ENCODE measurements around the gene VAMP1.

The VAMP1 gene

DNA sequence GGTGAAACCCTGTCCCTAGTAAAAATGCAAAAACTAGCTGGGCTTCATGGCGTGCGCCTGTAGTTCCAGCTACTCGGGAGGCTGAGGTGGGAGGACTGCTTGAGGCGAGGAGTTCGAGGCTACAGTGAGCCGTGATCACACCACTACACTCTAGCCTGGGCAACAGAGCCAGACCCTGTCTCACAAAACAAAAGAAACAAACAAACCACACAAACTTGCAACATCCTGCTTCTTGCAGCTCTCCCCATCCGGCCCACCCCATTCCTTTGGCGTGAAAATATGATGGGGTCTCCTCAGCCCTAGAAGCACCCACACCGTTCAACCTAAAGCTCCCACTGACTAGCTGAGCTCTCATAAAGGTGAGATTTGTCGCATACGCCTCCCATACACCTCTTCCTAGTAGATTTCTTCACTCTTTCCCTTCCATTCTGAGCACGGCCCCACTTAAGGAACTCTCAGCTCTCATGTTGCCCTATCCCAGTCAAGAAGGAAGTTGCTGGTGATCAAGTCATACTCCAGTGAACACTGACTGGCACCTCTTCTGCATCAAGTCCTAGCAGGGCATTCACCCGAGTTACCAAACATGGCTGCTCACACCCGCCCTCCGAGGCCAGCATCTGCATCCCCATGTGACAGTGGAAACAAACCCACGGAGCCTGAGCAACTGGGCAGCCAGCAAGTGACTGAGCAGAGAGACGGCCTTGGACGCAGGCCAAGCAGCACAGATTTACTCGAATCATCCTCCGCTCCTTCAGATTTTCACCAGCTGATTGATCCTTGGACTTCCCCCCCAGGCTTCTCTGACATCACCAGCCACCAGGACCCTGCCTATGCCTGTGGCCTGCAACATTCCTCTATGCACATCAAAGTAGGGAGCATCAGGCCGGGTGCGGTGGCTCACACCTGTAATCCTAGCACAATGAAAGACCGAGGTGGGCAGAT is 44.6 kb downstream of the VAMP1 start:
- no peak for DNase-seq (ENCODE audit: low read depth in 3 of 3, low spot score in 1 of 3)

DNA sequence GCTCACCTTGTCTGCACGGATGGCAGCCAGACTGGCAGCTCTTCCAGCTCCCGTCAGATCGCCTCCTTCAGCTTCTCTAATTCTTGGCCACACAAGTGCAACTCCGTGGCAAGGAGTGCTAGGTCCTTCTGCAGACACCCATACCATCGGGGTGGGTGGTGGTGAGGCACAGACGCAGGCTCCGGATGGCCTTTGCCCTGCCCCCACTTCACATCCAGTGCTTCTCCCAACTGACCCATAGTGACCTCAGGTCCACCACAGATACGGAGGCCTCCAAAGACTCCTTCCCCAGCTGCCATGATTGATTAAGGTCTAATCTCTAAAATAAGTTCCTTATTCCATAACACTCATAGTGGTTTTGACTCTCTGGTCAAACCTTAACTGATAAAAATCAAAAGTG is 45.6 kb downstream of the VAMP1 start:
- no peak for DNase-seq (ENCODE audit: low read depth in 3 of 3, low spot score in 1 of 3)

DNA sequence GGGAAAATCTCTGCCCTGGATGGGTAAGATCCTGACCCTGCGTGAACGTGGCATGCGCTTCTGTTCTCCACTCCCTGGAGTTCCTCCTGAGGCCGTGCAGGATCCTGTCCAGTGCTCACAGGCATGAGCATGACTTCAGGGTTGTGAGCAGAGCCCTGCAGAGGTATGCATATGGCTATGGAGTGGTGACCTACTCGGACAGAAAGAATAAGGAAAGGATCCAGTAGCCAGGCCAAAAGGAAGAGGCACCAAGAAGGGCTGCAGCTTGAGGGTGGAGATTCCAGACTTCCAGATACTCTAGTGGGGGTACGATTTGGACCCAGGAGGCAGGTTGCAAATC is 46.5 kb downstream of the VAMP1 start:
- no peak for DNase-seq (ENCODE audit: low read depth in 3 of 3, low spot score in 1 of 3)

DNA sequence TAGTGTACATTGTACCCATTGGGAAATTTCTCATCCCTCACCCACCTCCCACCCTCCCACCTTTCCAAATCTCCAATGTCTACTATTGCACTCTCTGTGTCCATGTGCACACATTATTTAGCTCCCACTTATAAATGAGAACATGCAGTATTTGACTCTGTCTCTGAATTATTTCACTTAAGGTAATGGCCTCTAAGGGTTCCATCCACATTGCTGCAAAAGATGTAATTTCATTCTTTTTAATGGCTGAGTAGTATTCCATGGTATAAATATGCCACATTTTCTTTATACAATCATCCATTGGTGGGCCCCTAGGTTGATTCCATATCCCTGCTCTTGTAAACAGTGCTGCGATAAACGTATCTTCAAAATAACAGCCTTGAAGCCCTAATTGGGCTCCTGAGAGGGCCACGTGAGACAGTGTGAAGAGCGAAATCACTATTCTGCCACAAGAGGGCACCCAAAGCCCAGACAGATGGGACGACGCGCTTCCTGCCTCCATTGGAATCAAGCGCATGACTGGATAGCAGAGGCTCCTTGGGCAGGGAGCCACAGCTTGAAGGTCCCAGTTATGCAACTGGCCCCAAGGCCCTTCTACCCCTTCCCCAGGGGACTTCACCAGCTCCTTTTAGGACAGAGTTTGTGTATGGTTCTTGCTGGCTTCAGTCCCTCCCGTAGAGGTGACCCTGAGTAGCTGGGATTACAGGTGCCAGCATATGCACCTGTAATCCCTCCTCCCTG is 47.0 kb downstream of the VAMP1 start:
- peak; percentile 42 to 60 (median 60) for DNase-seq (ENCODE audit: low read depth in 3 of 3, low spot score in 1 of 3)

DNA sequence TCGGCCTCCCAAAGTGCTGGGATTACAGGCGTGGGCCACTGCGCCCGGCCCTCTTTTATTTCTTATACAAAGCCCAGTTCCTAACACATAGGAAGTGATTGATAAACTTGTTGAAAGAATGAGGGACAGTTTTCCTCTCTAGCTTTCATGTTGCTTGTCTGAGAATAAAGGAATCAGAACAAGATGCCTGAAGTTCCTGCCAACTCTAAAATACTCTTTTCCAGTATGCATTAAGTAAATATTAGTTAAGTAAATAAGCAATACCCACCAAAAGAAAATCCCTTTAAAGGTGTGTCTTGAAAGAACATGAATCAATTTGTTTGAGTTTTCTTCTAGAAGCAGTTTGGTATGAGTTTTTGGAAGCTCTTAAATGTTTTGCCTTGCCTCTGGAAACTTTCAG is 50.1 kb downstream of the VAMP1 start:
- no peak for DNase-seq (ENCODE audit: low read depth in 3 of 3, low spot score in 1 of 3)

DNA sequence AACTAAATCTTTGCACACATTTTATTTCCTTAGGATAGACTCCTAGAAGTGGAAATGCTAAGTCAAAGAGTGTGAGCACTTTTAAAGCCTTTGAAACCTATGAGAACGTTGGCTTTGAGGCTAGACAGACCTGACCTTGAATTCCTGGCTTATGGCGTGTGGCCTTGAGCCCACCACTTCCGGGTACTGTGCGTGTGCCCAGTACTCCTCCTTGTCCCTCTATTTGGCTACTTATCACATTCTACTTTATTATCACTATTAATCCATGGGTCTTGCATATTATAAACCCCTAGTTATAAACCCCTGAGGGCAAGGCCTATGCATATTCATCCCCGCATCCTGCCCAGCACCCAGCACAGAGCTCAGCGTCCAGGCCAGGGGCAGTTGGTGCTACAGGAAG is 51.7 kb downstream of the VAMP1 start:
- DNase-seq (ENCODE audit: low read depth in 3 of 3, low spot score in 1 of 3): no peak

DNA sequence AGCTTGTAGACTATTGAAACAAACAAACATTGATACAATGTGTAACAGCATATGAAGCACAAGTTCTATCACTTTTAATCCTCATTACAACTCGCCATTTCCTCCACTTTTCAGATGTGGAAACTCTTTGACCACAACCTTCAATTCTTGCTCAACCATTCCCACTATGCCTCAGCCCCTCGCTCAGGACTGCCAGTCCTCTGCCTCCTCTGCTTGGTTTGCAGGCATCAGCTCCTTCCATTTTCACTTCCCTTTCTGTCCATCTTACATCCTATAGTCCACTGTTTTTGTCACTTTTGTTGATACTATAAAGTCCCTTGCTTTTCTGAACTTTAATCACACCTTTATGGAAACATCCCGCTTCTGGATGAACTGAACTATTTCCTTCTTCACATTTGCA is 53.9 kb downstream of the VAMP1 start:
- no peak for DNase-seq (ENCODE audit: low read depth in 3 of 3, low spot score in 1 of 3)
